Measurements from ENCODE around the gene CHST8.

Gene CHST8

DNA sequence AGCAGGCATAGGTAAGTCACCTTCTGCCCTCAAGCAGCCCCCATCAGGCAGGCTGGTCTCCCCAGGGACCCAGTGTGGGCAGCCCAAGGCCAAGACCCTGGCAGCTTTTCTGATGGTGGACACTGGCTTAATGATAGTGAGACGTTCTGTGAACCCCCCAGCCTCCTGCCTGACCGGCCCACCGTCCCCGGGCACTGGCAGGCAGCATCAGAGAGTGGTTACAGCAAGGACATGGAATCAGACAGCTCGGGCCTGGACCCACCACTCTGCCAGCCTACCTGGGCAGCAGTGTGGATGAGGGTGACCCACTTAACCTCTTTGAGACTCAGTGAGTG is 129.7 kb downstream of the CHST8 start:
- Histone ChIP-seq H3K27ac (ENCODE audit: low read depth, low read length) (no peak overlapping the region), H3K4me3 (ENCODE audit: insufficient read depth, low read length, poor library complexity, severe bottlenecking) (no peak overlapping the region), H3K9me2 (replicated peaks; ENCODE audit: insufficient read depth, low read length) (no peaks in the 10 kb centered on the region), H4K20me1 (ENCODE audit: low read depth, low read length) (no peaks in the 10 kb centered on the region), H3K4me2 (ENCODE audit: low read depth, low read length, poor library complexity, severe bottlenecking) (no peak overlapping the region), H3K79me2 (ENCODE audit: insufficient read depth, low read length) (no peaks in the 10 kb centered on the region), H3K9ac (ENCODE audit: low read length) (no peak overlapping the region), H2AFZ (ENCODE audit: low read depth, low read length, severe bottlenecking) (no peak overlapping the region), H3K27me3 (ENCODE audit: low read length) (no peaks in the 10 kb centered on the region), H3K36me3 (ENCODE audit: low read length) (no peaks in the 10 kb centered on the region), H3F3A (ENCODE audit: insufficient read depth) (no peaks in the 10 kb centered on the region), H3K9me3 (ENCODE audit: insufficient read depth, low read length) (no peaks in the 10 kb centered on the region)
- TF ChIP-seq, protein P1, sequence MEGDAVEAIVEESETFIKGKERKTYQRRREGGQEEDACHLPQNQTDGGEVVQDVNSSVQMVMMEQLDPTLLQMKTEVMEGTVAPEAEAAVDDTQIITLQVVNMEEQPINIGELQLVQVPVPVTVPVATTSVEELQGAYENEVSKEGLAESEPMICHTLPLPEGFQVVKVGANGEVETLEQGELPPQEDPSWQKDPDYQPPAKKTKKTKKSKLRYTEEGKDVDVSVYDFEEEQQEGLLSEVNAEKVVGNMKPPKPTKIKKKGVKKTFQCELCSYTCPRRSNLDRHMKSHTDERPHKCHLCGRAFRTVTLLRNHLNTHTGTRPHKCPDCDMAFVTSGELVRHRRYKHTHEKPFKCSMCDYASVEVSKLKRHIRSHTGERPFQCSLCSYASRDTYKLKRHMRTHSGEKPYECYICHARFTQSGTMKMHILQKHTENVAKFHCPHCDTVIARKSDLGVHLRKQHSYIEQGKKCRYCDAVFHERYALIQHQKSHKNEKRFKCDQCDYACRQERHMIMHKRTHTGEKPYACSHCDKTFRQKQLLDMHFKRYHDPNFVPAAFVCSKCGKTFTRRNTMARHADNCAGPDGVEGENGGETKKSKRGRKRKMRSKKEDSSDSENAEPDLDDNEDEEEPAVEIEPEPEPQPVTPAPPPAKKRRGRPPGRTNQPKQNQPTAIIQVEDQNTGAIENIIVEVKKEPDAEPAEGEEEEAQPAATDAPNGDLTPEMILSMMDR (IDR thresholded peaks at IDR 0.05; ENCODE audit: insufficient read depth, low read length, poor library complexity, severe bottlenecking) = no peak
- TF ChIP-seq EZH2phosphoT487 (conservative IDR thresholded peaks at IDR 0.05; ENCODE audit: low read length) = no peak

DNA sequence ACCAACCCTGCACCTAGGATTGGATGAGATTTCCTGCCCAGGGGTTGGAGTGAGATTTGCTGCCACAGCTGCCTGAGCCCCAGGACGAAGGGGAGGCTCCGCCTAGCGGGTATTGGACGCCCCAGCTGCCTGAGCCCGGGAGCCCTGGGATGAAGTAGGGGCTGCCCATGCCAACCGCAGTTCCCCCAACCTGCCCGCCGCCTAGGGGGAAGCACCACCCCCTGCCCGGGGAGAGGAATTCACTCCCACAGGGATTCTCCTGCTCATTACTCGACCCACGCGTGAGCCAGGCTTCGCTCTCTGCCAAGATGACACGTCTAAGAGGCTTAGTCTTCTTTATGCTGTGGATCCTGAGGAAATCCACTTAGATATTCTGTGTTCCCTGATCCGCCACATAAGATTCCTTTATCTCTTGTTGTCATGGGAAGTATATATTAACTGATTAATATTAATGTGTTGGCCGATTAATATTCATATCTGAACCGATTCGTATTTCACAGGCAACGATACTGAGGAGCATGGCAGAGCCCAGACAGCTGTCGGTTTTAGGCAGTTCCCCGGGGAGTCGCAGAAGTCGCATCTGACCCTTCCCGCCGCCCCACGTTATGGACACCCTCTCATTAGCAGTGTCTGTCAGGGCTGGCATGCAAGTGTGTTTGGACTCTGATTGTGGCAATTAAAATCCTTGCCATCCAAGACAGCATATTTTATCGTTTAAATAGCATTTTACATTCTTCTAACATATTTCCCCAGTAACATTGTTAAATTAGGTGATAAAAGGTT is 130.5 kb downstream of the CHST8 start:
- Histone ChIP-seq H3K79me2 (ENCODE audit: insufficient read depth, low read length) (no peaks in the 10 kb centered on the region), H3K4me2 (ENCODE audit: low read depth, low read length, poor library complexity, severe bottlenecking) (no peak overlapping the region), H3K9ac (ENCODE audit: low read length) (no peak overlapping the region), H3K27me3 (ENCODE audit: low read length) (no peaks in the 10 kb centered on the region), H3K9me2 (replicated peaks; ENCODE audit: insufficient read depth, low read length) (no peaks in the 10 kb centered on the region), H3K9me3 (ENCODE audit: insufficient read depth, low read length) (no peaks in the 10 kb centered on the region), H3K4me3 (ENCODE audit: insufficient read depth, low read length, poor library complexity, severe bottlenecking) (no peak overlapping the region), H3K36me3 (ENCODE audit: low read length) (no peaks in the 10 kb centered on the region), H3K27ac (ENCODE audit: low read depth, low read length) (no peak overlapping the region), H4K20me1 (ENCODE audit: low read depth, low read length) (no peaks in the 10 kb centered on the region), H2AFZ (ENCODE audit: low read depth, low read length, severe bottlenecking) (no peak overlapping the region), H3F3A (ENCODE audit: insufficient read depth) (no peaks in the 10 kb centered on the region)
- TF ChIP-seq, protein P1 (IDR thresholded peaks at IDR 0.05; ENCODE audit: insufficient read depth, low read length, poor library complexity, severe bottlenecking) = no peak
- no peak for TF ChIP-seq EZH2phosphoT487 (conservative IDR thresholded peaks at IDR 0.05; ENCODE audit: low read length)

DNA sequence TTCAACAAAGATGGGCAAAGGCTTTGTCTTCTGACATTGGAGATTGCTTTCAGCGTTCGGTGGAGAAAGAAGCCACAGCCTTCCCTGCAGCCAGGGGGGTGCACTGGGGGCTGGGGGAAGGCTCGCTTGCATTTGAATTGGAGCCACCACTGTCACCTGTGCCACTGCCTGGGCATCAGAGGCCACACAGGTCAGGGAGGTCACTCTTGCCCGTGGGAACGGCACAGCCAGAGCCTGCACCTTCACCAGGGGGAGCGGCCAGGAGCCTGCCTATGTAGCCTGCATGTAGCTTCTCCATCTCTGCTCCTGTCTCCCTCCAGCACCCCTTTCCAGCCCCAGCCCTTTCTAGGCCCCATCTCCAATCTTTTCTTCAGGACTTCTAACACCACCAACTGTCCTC is 131.2 kb downstream of the CHST8 start:
- Histone ChIP-seq H3K27ac (ENCODE audit: low read depth, low read length) (no peak overlapping the region), H3K4me2 (ENCODE audit: low read depth, low read length, poor library complexity, severe bottlenecking) (no peak overlapping the region), H3K4me3 (ENCODE audit: insufficient read depth, low read length, poor library complexity, severe bottlenecking) (no peak overlapping the region), H3F3A (ENCODE audit: insufficient read depth) (no peaks in the 10 kb centered on the region), H3K9me2 (replicated peaks; ENCODE audit: insufficient read depth, low read length) (no peaks in the 10 kb centered on the region), H4K20me1 (ENCODE audit: low read depth, low read length) (no peaks in the 10 kb centered on the region), H3K9ac (ENCODE audit: low read length) (no peak overlapping the region), H3K27me3 (ENCODE audit: low read length) (no peaks in the 10 kb centered on the region), H3K36me3 (ENCODE audit: low read length) (no peaks in the 10 kb centered on the region), H3K79me2 (ENCODE audit: insufficient read depth, low read length) (no peaks in the 10 kb centered on the region), H3K9me3 (ENCODE audit: insufficient read depth, low read length) (no peaks in the 10 kb centered on the region), H2AFZ (ENCODE audit: low read depth, low read length, severe bottlenecking) (no peak overlapping the region)
- no peak for TF ChIP-seq EZH2phosphoT487 (conservative IDR thresholded peaks at IDR 0.05; ENCODE audit: low read length)
- TF ChIP-seq, protein P1 (IDR thresholded peaks at IDR 0.05; ENCODE audit: insufficient read depth, low read length, poor library complexity, severe bottlenecking) = no peak
